ENCODE measurements around the gene C14orf132. TPM values are rescaled to one million over a fixed set of nuclear protein-coding genes. Genes with fewer than 3 reads are reported as not detected.

C14orf132 gene
- total RNA-seq, 2 donors from 2014 or later: 12.3 to 21.9 TPM

DNA sequence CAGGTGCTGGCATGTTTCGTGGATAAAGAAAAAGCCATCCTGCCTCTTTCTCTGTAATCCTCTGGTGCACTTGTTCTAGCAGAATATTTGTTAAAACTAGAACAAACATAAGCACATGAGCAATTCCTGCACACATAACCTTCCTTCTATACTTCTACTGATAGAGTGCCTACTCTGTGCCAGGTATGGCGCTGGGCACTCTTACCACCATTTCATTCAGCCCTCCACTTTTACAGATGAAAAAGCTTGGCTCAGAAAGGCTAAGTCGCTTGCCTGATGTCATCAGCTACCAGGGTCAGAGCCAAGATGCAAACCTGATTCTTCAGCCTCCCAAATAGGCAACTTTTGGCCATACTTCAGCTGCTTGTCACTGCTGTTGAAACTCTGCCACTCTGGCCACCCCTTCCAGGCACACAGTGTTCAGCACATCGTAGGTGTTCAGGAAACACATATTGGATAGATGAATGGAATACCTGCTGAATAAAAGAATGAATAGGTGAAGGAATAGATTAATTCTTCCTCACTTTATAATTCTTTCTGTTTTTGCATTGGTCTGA lies 10.0 kb upstream of the C14orf132 start:
- no peaks in the 10 kb centered on the region for H3K27me3 ChIP-seq (ENCODE audit: control insufficient read depth, insufficient read depth, low read length, poor library complexity, severe bottlenecking)
- Mint-ChIP-seq H3K36me3 (ENCODE audit: low read depth) (no peaks in the 10 kb centered on the region), H3K4me3 (no peak overlapping the region), H3K27me3 (ENCODE audit: insufficient read depth) (peaks cover 15% of the 10 kb centered on the region), H3K4me1 (no peaks in the 10 kb centered on the region), H3K9me3 (no peaks in the 10 kb centered on the region), H3K27ac (no peak overlapping the region)
- no peak for DNase-seq
- H3K4me3 ChIP-seq (ENCODE audit: low read length): no peak overlapping the region
- 92 to 98% methylated on average over 3 to 4 of the region's 4 CpGs for WGBS, 2 experiments (ENCODE audit: insufficient coverage in 1 of 2, insufficient read length in 1 of 2)
- no peaks in the 10 kb centered on the region for H3K4me1 ChIP-seq (ENCODE audit: control insufficient read depth, insufficient read depth, low read length)
- H3K27ac ChIP-seq (ENCODE audit: low read depth, low read length): no peak overlapping the region
- no peaks in the 10 kb centered on the region for H3K36me3 ChIP-seq (ENCODE audit: control insufficient read depth, insufficient read depth, low read length)
- no peak for TF ChIP-seq CTCF (conservative IDR thresholded peaks at IDR 0.05)
- no peaks in the 10 kb centered on the region for H3K9me3 ChIP-seq (ENCODE audit: control insufficient read depth, low read length)
- no peak overlapping the region for H3K9ac ChIP-seq (ENCODE audit: extremely low read depth, low read length, poor library complexity, severe bottlenecking)

GRCh38 chr14:96030108-96030760 lies 8.9 kb upstream of the C14orf132 start:
- Mint-ChIP-seq H3K27ac (no peak overlapping the region), H3K4me1 (no peaks in the 10 kb centered on the region), H3K9me3 (no peaks in the 10 kb centered on the region), H3K36me3 (ENCODE audit: low read depth) (no peaks in the 10 kb centered on the region), H3K27me3 (ENCODE audit: insufficient read depth) (peaks cover 16% of the 10 kb centered on the region), H3K4me3 (no peak overlapping the region)
- no peaks in the 10 kb centered on the region for H3K27me3 ChIP-seq (ENCODE audit: control insufficient read depth, insufficient read depth, low read length, poor library complexity, severe bottlenecking)
- no peak for TF ChIP-seq CTCF (conservative IDR thresholded peaks at IDR 0.05)
- H3K4me3 ChIP-seq (ENCODE audit: low read length): no peak overlapping the region
- H3K27ac ChIP-seq (ENCODE audit: low read depth, low read length): no peak overlapping the region
- no peaks in the 10 kb centered on the region for H3K9me3 ChIP-seq (ENCODE audit: control insufficient read depth, low read length)
- no peak overlapping the region for H3K9ac ChIP-seq (ENCODE audit: extremely low read depth, low read length, poor library complexity, severe bottlenecking)
- no peaks in the 10 kb centered on the region for H3K36me3 ChIP-seq (ENCODE audit: control insufficient read depth, insufficient read depth, low read length)
- WGBS, 2 experiments (ENCODE audit: insufficient coverage in 1 of 2, insufficient read length in 1 of 2): 82 to 90% methylated on average over 6 to 11 of the region's 11 CpGs
- H3K4me1 ChIP-seq (ENCODE audit: control insufficient read depth, insufficient read depth, low read length): no peaks in the 10 kb centered on the region
- DNase-seq: no peak

DNA sequence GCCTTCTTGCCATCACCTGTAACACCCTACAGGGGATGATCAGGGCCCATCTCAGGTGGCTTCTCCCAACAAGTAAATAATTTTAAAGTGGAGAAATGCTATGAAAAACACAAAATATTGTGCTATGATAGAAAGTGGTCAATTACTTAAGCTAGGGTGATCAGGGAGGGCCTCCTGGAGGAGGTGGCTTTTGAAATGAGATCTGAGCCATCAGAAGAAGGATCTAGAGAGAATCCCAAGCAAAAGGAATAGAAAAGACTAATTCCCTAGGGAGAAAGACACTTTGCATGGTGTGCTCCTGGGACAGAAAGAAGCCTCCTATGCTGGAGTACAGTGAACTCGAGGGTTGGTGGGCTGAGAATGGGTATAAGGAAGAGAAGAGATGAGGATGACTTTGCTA lies 7.5 kb upstream of the C14orf132 start:
- WGBS, 2 experiments (ENCODE audit: insufficient coverage in 1 of 2, insufficient read length in 1 of 2): 100% methylated on average over 1 of the region's 1 CpG; no CpG with 5 or more reads in 1 of the 2 experiments
- H3K4me3 Mint-ChIP-seq: no peak overlapping the region

More for the DNA sequence above, 7.5 kb upstream of the C14orf132 start:
- DNase-seq: no peak
- Histone ChIP-seq H3K27me3 (ENCODE audit: control insufficient read depth, insufficient read depth, low read length, poor library complexity, severe bottlenecking) (peaks cover 11% of the 10 kb centered on the region), H3K9ac (ENCODE audit: extremely low read depth, low read length, poor library complexity, severe bottlenecking) (no peak overlapping the region), H3K9me3 (ENCODE audit: control insufficient read depth, low read length) (no peaks in the 10 kb centered on the region), H3K4me3 (ENCODE audit: low read length) (no peak overlapping the region), H3K27ac (ENCODE audit: low read depth, low read length) (no peak overlapping the region), H3K36me3 (ENCODE audit: control insufficient read depth, insufficient read depth, low read length) (no peaks in the 10 kb centered on the region), H3K4me1 (ENCODE audit: control insufficient read depth, insufficient read depth, low read length) (no peaks in the 10 kb centered on the region)
- peaks cover 22% of the 10 kb centered on the region for H3K27me3 Mint-ChIP-seq (ENCODE audit: insufficient read depth)
- no peak for TF ChIP-seq CTCF (conservative IDR thresholded peaks at IDR 0.05)
- H3K4me1 Mint-ChIP-seq: no peaks in the 10 kb centered on the region
- H3K27ac Mint-ChIP-seq: no peak overlapping the region
- H3K9me3 Mint-ChIP-seq: no peaks in the 10 kb centered on the region
- H3K36me3 Mint-ChIP-seq (ENCODE audit: low read depth): no peaks in the 10 kb centered on the region

All from endodermal cell (in vitro differentiated cells).